GM21723 (cell line): ENCODE measurements around the gene RBM4B.

Experiments
- ATAC-seq: cut with Tn5 transposase; IDR thresholded peaks from one replicate; pipeline ENCODE4 v1.9.1; 2021; ENCODE audit warnings: mild to moderate bottlenecking, moderate library complexity; ENCODE audit not compliant: unreplicated experiment

The RBM4B gene

GRCh38 chr11:66708094-66708493 lies 30.4 kb upstream of the RBM4B start:
- no peak for ATAC-seq

DNA sequence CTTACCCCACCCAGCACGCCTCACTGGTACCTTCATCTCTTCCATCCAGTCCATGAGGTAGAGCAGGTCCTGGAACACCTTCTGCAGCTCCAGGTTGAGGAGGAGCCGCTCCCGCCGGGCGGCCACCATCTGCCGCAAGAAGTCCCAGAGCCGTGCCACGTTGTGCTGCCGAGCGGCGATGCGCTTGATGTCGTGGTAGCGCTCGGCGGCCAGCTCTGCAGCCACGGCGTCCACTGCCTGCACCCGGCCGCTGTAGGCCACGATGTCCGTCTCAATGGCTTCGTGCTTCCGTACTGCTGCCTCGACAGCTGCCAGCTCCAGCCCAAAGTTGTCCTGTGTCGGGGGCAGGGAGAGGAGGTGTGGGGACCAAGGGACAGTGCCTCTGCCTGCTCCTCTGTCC lies 29.8 kb upstream of the RBM4B start:
- ATAC-seq, result no peak

DNA sequence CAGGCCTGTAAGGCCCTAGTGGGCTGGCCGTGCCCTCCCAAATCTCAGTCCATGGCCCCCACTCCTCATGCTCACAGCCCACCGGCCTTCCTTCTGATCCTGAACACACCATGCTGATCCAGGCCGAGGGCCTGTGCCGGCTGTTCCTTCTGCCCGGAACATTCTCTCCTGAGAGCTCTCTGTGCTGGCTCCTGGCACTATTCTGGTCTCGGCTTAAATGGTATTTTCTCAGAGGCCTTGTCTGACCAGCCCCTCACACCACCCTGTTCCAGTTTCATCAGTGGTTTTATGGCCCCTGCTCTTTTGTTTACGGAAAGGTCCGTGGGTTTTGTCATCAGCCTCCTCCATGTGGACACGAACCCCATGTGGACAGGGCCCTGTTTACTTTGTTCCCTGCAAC lies 29.3 kb upstream of the RBM4B start:
- ATAC-seq, result no peak

GRCh38 chr11:66705587-66706335 lies 28.1 kb upstream of the RBM4B start:
- ATAC-seq, result no peak

GRCh38 chr11:66704659-66705360 lies 27.1 kb upstream of the RBM4B start:
- ATAC-seq, result no peak

GRCh38 chr11:66701432-66702240 lies 23.9 kb upstream of the RBM4B start:
- ATAC-seq, result no peak

GRCh38 chr11:66700742-66701141 lies 23.1 kb upstream of the RBM4B start:
- no peak for ATAC-seq

- ATAC-seq, result no peak
These were observed 22.6 kb upstream of the RBM4B start for GRCh38 chr11:66700337-66700736.

- no peak for ATAC-seq
These were observed 20.8 kb upstream of the RBM4B start for GRCh38 chr11:66698491-66698890.

DNA sequence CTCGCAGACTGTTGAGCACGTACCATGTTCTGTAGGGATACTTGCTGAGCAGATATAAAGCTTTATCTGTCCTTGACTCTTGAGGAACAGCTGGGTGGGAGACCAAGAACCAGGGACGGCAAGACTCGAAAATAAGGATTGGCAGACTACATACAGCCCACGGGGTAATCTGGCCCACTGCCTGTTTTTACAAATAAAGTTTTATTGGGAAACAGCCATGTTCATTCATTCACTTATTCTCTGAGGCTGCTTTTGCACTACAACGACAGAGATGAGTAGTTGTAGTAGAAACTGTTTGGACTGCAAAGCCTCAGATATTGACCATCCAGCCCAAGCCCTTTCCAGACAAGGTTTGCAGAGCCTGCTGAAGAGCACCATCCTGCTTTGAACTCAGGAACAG lies 20.3 kb upstream of the RBM4B start:
- ATAC-seq, result no peak

DNA sequence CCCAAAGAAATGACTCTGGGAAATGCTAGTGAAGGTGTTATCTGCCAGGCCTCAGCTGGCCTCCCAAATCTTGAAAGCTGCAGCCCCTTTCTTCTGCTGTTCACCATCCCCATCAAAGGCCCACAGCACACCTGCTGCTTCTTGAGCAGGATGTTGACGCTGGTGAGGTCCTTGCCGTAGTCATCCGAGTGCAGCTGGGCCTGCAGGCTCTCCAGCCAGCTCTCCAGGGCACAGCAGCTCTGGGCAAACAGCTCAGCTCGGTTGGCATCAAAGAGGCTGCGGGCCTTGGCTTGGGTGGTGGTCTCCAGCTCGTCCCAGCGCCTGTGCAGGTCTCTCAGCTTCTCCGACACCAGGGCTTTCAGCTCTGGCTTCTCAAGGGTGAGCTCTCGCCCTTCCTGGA lies 18.5 kb upstream of the RBM4B start:
- ATAC-seq, result no peak

- no peak for ATAC-seq
These were observed 17.1 kb upstream of the RBM4B start for GRCh38 chr11:66694732-66695207.

GRCh38 chr11:66694056-66694410 lies 16.3 kb upstream of the RBM4B start:
- no peak for ATAC-seq

- ATAC-seq, result no peak
These were observed 15.8 kb upstream of the RBM4B start for GRCh38 chr11:66693356-66694055.

- ATAC-seq, result no peak
These were observed 15.2 kb upstream of the RBM4B start for GRCh38 chr11:66692871-66693331.

DNA sequence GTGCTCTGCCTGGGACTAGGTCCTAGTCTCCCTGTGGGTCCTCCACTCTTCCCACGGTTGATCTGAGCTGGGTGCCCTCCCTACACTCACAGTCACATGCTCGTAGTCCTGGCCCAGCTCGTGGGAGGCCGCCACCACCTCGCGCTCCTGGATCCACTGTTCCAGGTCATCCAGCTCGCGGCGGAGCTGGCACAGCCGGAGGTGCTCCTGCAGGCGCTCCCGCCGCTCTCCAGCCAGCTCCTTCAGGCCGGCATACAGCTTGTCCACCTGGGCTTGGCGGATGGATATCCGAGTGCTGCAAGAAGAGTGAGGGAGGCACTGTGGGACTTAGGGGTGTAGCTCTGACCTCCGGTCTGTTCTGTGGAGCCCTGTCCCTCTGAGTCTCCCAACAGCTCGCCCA lies 14.8 kb upstream of the RBM4B start:
- no peak for ATAC-seq

- ATAC-seq, result no peak
These were observed 13.8 kb upstream of the RBM4B start for GRCh38 chr11:66691311-66691980.

DNA sequence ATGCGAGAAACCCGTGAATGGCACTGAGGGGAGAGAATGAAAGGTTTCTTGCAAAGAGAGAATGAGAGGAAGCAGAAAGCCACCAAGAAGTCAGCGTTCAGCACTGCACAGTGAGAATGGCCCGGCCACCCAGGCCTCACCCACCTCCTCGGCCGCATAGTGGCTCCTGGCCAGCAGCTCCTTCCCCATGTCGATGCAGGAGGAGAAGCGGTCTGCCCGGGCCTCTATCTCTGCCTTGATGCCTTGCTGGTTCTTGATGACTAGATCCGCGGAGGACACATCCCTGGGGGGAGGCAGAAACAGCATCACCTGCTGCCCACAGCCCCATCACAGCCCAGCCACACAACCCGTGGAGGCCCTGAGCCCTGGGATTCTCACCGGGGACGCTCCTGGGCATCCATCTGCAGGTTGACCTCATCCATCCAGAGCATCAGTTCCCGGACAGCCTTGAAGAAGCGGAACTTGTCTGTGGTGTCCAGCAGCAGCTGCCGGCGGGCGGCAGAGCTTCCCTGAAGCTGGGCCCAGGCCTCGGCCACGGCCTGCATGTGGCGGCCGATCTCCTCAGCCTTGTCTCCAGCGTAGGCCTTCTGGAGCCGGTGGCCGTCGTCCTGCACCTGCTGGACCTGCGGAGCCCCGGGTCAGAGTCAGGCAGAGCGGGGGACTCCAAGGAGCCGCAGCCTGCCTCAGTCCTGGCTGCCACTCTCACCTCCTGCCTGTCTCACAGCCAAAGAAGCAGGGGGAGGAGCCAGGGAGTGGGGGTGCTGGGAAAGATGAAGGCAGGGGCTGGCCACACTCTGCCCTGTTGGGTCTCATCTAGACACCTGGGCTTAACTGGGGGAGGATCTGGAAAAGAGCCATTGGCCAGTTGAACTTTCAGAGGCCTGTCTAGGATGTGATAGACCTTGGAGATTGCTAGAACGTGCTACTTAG lies 12.2 kb upstream of the RBM4B start:
- no peak for ATAC-seq
